SU-DHL-6 (cell line): ENCODE data around the gene GPHN.

ENCODE experiments used
- CTCF ChIP-seq: fragments of 200-600 bp; sonication (generic); IDR thresholded peaks from one replicate; pipeline ENCODE4 v1.5.1; 2017; ENCODE audit warnings: antibody characterized with exemption, mild to moderate bottlenecking, low read length, moderate library complexity; ENCODE audit not compliant: insufficient read depth, poor library complexity, severe bottlenecking
- EZH2phosphoT487 ChIP-seq: fragments of 200-600 bp; sonication (generic), shearing (Covaris generic); conservative IDR thresholded peaks from 2 replicates; pipeline ENCODE4 v1.6.1; 2018; ENCODE audit warnings: mild to moderate bottlenecking, antibody characterized with exemption, low read length, moderate library complexity, mixed read lengths

- no peak for TF ChIP-seq CTCF
- TF ChIP-seq EZH2phosphoT487: no peak
These were observed 485.6 kb downstream of the GPHN start for GRCh38 chr14:66993512-66993911.
